A673 (cell line): ENCODE measurements around the gene CETP.

Experiments
- CTCF ChIP-seq: fragments of 300-800, 200-600 bp; sonication (generic); conservative IDR thresholded peaks from 2 replicates; pipeline ENCODE4 v1.5.1; 2017; ENCODE audit warnings: low read depth, mild to moderate bottlenecking, antibody characterized with exemption, low read length, moderate library complexity, mixed read lengths
- EZH2 ChIP-seq: fragments of 200-600 bp; sonication (generic); IDR thresholded peaks from 2 replicates; pipeline ENCODE4 v1.6.1; 2017; ENCODE audit warnings: borderline replicate concordance, low read depth, mild to moderate bottlenecking, mixed read lengths, antibody characterized with exemption, low read length; ENCODE audit not compliant: poor library complexity, severe bottlenecking

- TF ChIP-seq CTCF (no peak), EZH2 (no peak)
These were observed 60.7 kb downstream of the CETP start for GRCh38 chr16:57022445-57022844.
